K562 (cell line): ENCODE measurements around the gene FOXRED2. TPM values are rescaled to one million over a fixed set of nuclear protein-coding genes. Genes with fewer than 3 reads are reported as not detected.

ENCODE experiments used
- ATAC-seq: fragments of 200-7000 bp; cut with Tn5 transposase; 3 replicates; pipeline ENCODE4 v1.9.1; 2020; ENCODE audit warnings: moderate library complexity
- BruUV-seq: library from RNA; stranded (reverse); fragments of 400-500 nt; replicated peaks from 2 replicates; lab custom pipeline; 2021; lab: Mats Ljungman, UMichigan
- CTCF ChIA-PET: fragments of 300-600 bp; formaldehyde crosslinking; extraction: SDS; loops from one replicate; lab custom pipeline; 2021; ENCODE audit warnings: low intra/inter-chr PET ratio; lab: Yijun Ruan, JAX
- POLR2A ChIA-PET: fragments of 300-600, 350-650 bp; sonication (Branson Sonifier 250); formaldehyde crosslinking; extraction: SDS; loops from one replicate; lab custom pipeline; 2021; ENCODE audit warnings: antibody characterized with exemption, inconsistent platforms; lab: Yijun Ruan, JAX
- DNase-seq, 4 experiments: peaks; one replicate each; pipeline versions ENCODE4 v3.0.0 to v3.0.0-alpha.2; 2011 to 2018; ENCODE audit warnings: low spot score in 3 of 4, mixed read lengths in 3 of 4; ENCODE audit errors: extremely low read depth in 1 of 4
- FAIRE-seq: peaks from 2 replicates; lab custom pipeline; 2011; peaks lifted over from hg19 to GRCh38; lab: Jason Lieb, UNC
- H2AFZ ChIP-seq: 2 replicates; pipeline ENCODE4 v1.6.0; 2011; ENCODE audit warnings: low read depth, low read length, control low read depth, inconsistent platforms
- H3K27ac ChIP-seq: fragments of 200-600 bp; 3 replicates; pipeline ENCODE4 v1.8.0; 2011; ENCODE audit warnings: low read depth, mild to moderate bottlenecking, control low read depth, inconsistent platforms, low read length, moderate library complexity, mixed read lengths; ENCODE audit errors: extremely low read depth
- H3K27me3 ChIP-seq, 2 experiments: fragments of 300-600 bp in 1 of 2; 2 replicates in 1 of 2; 3 replicates in 1 of 2; pipeline versions ENCODE4 v1.6.0 to v1.8.0; 2011; ENCODE audit warnings: inconsistent platforms in 2 of 2, low read length in 2 of 2, mild to moderate bottlenecking in 1 of 2, mixed read lengths in 1 of 2, moderate library complexity in 1 of 2; ENCODE audit not compliant: control insufficient read depth in 2 of 2, insufficient read depth in 2 of 2
- H3K36me3 ChIP-seq: fragments of 300-600 bp; 3 replicates; pipeline ENCODE4 v1.8.0; 2011; ENCODE audit warnings: mild to moderate bottlenecking, low read length, inconsistent platforms; ENCODE audit not compliant: control insufficient read depth, insufficient read depth
- H3K4me1 ChIP-seq, 2 experiments: fragments of 200-600 bp in 1 of 2; replicated peaks in 1 of 2; 2 replicates in 1 of 2; 3 replicates in 1 of 2; pipeline versions ENCODE4 v1.5.1 to v1.8.0; 2011; ENCODE audit warnings: inconsistent platforms in 2 of 2, low read length in 2 of 2, mild to moderate bottlenecking in 1 of 2, mixed read lengths in 1 of 2, moderate library complexity in 1 of 2; ENCODE audit not compliant: control insufficient read depth in 2 of 2, insufficient read depth in 2 of 2
- H3K4me2 ChIP-seq: 2 replicates; pipeline ENCODE4 v1.6.1; 2011; ENCODE audit warnings: low read length, control low read depth, inconsistent platforms, mixed read lengths; ENCODE audit not compliant: insufficient read depth
- H3K4me3 ChIP-seq: fragments of 200-600 bp; sonication (generic), shearing (Covaris generic); 2 replicates; pipeline ENCODE4 v1.5.1; 2016; ENCODE audit warnings: control low read depth, inconsistent platforms
- H3K79me2 ChIP-seq: fragments of 200-600 bp; 3 replicates; pipeline ENCODE4 v1.8.0; 2011; ENCODE audit warnings: low read length, inconsistent platforms; ENCODE audit not compliant: control insufficient read depth, insufficient read depth
- H3K9ac ChIP-seq, 2 experiments: 2 replicates each; pipeline versions ENCODE4 v1.6.0 to v1.6.1; 2011; ENCODE audit warnings: low read depth in 2 of 2, low read length in 2 of 2, control low read depth in 1 of 2, inconsistent platforms in 1 of 2, mild to moderate bottlenecking in 1 of 2, mixed read lengths in 1 of 2; ENCODE audit not compliant: insufficient read depth in 1 of 2
- H3K9me1 ChIP-seq: one replicate; pipeline ENCODE4 v1.6.0; 2011; ENCODE audit warnings: inconsistent platforms, mild to moderate bottlenecking, low read length, moderate library complexity; ENCODE audit not compliant: control insufficient read depth, insufficient read depth
- H3K9me3 ChIP-seq: replicated peaks from 2 replicates; pipeline ENCODE4 v1.5.1; 2011; ENCODE audit warnings: low read depth, low read length, inconsistent platforms; ENCODE audit not compliant: control insufficient read depth, insufficient read depth
- H4K20me1 ChIP-seq: replicated peaks from 2 replicates; pipeline ENCODE4 v1.6.1; 2011; ENCODE audit warnings: low read length, inconsistent platforms, mixed read lengths; ENCODE audit not compliant: control insufficient read depth, insufficient read depth
- CXXC5 ChIP-seq: fragments of 250-450 bp; sonication (Bioruptor Pico); IDR thresholded peaks from 2 replicates; pipeline ENCODE4 v1.8.0; 2022; ENCODE audit warnings: inconsistent platforms, mild to moderate bottlenecking, moderate library complexity
- ERF ChIP-seq: fragments of 450-650 bp; formaldehyde crosslinking; IDR thresholded peaks from 2 replicates; pipeline ENCODE4 v1.4.0; 2020; ENCODE audit warnings: mild to moderate bottlenecking, mixed read lengths
- ESRRB ChIP-seq: fragments of 250-450 bp; sonication (Bioruptor Pico); IDR thresholded peaks from 2 replicates; pipeline ENCODE4 v1.5.0; 2020; ENCODE audit warnings: mild to moderate bottlenecking, moderate library complexity, borderline replicate concordance
- MBD1 ChIP-seq: fragments of 250-450 bp; sonication (Bioruptor Pico); IDR thresholded peaks from 2 replicates; pipeline ENCODE4 v1.8.0; 2022; ENCODE audit warnings: inconsistent platforms
- TGIF2 ChIP-seq: sonication (generic); formaldehyde crosslinking; IDR thresholded peaks from 2 replicates; pipeline ENCODE4 v1.8.1; 2022; ENCODE audit warnings: mild to moderate bottlenecking, missing genetic modification reagents, moderate library complexity
- USF2 ChIP-seq: sonication (generic); formaldehyde crosslinking; IDR thresholded peaks from 2 replicates; pipeline ENCODE4 v1.5.0; 2020; ENCODE audit warnings: missing genetic modification reagents
- ZSCAN29 ChIP-seq: fragments of 450-650 bp; IDR thresholded peaks from 2 replicates; pipeline ENCODE4 v1.6.1; 2017
- WGBS: fragments of 100-300 bp; shearing (Covaris generic); methylation state at CpG from one replicate; pipeline ENCODE4 v1.1.6; 2016; ENCODE audit warnings: low coverage, mixed read lengths; ENCODE audit not compliant: insufficient coverage; ENCODE audit errors: missing lambda C conversion rate; 5-methylcytosine and 5-hydroxymethylcytosine counted together
- in situ Hi-C: fragments of 300-500 bp; cut with MboI; formaldehyde crosslinking; loops from 4 replicates; pipeline ENCODE4 v1.15.0; 2018; ENCODE audit warnings: inconsistent platforms, mixed read lengths
- intact Hi-C: fragments of 100-400 bp; cut with micrococcal nuclease; formaldehyde crosslinking; loops from 2 replicates; pipeline ENCODE4 v1.14.2; 2022
- polyA plus RNA-seq, 8 experiments: library from polyadenylated mRNA; depleted of rRNA in 4 of 8; stranded (reverse) in 5 of 8; unstranded in 3 of 8; fragments of >200 nt; fragmentation: Nextera tagmentation in 2 of 8; fragmentation: Illumina TruSeq in 1 of 8; extraction: Ambion mirVana in 2 of 8; extraction: Trizol in 1 of 8; gene quantifications; 2 replicates each; pipeline versions ENCODE4 v1.2.1 to v1.2.3, GENCODE V29; 2011 to 2014; ENCODE audit warnings: inconsistent platforms in 1 of 8, missing spikeins in 1 of 8
- total RNA-seq, 7 experiments: library from RNA; depleted of rRNA in 6 of 7; stranded (reverse); fragments of >200 nt in 6 of 7; fragmentation: Illumina TruSeq in 2 of 7; extraction: Trizol in 2 of 7; gene quantifications; 2 replicates each; pipeline versions ENCODE4 v1.2.1 to v1.2.3, GENCODE V29; 2011 to 2021; ENCODE audit warnings: low replicate concordance in 1 of 7

FOXRED2 gene
- total and polyA plus RNA-seq, 9 of the 15 experiments (the other 6 are each of a cell fraction or from before 2014, with no cell fraction given), result 2.8 to 48.4 (median 7.8) TPM

GRCh38 chr22:36442506-36443197 lies 64.2 kb downstream of the FOXRED2 start:
- TF ChIP-seq CXXC5 (no peak), MBD1 (CRISPR knock-in tag) (no peak), ZSCAN29 (no peak), USF2 (CRISPR knock-in tag) (no peak), TGIF2 (CRISPR knock-in tag) (no peak), ERF (CRISPR knock-in tag) (no peak), ESRRB (CRISPR knock-in tag) (no peak)
- Histone ChIP-seq H2AFZ (no peak overlapping the region), H3K9me1 (no peaks in the 10 kb centered on the region), H3K4me2 (no peak overlapping the region), H3K9me3 (no peaks in the 10 kb centered on the region), H3K79me2 (no peaks in the 10 kb centered on the region), H3K4me1 (peaks cover 9 to 12% of the 10 kb centered on the region in 2 experiments; a peak in 4 of 5 replicates), H4K20me1 (no peaks in the 10 kb centered on the region), H3K27me3 (no peaks in the 10 kb centered on the region), H3K27ac (no peak overlapping the region), H3K4me3 (no peak overlapping the region), H3K36me3 (no peaks in the 10 kb centered on the region), H3K9ac (no peak overlapping the region)
- DNase-seq (no peak), FAIRE-seq (no peak), ATAC-seq (no peak)
- ChIA-PET POLR2A (interaction anchor here (0.9 kb wide), 1 partner anchor 108 kb away, joined by 5 read pairs; no protein-coding TSS in a partner anchor), CTCF (no interaction called here)
- intact Hi-C loops, result no loop called here
- BruUV-seq, result no TSS peak
- 52% methylated on average over 8 of the region's 12 CpGs for WGBS
- in situ Hi-C loops, result no loop called here
